ENCODE data around the gene LARGE1.
A peak's percentile ranks its signal among the peaks of the same experiment; 100 is the strongest.
"Not testable (repeated sequence)": the region's sequence is repeated elsewhere in the genome, so short reads cannot be mapped to it uniquely, and the experiment has no call there.

Gene LARGE1

GRCh38 chr22:33579448-33580093, 340.7 kb downstream of the LARGE1 start:
- peak; percentile 54 for DNase-seq

GRCh38 chr22:33578752-33579151, 341.5 kb downstream of the LARGE1 start:
- DNase-seq, result no peak

GRCh38 chr22:33577862-33578411, 342.3 kb downstream of the LARGE1 start:
- no peak for DNase-seq

- no peak for DNase-seq
Measured at GRCh38 chr22:33576205-33576604, 344.1 kb downstream of the LARGE1 start.

GRCh38 chr22:33575771-33576170, 344.5 kb downstream of the LARGE1 start:
- DNase-seq, result no peak

GRCh38 chr22:33575041-33575440, 345.2 kb downstream of the LARGE1 start:
- DNase-seq, result no peak

- no peak for DNase-seq
Measured at GRCh38 chr22:33573479-33573878, 346.8 kb downstream of the LARGE1 start.

- DNase-seq, result no peak
Measured at GRCh38 chr22:33572086-33572485, 348.2 kb downstream of the LARGE1 start.

- DNase-seq, result no peak
Measured at GRCh38 chr22:33570110-33570509, 350.2 kb downstream of the LARGE1 start.

GRCh38 chr22:33569559-33569958, 350.7 kb downstream of the LARGE1 start:
- DNase-seq, result no peak

GRCh38 chr22:33569018-33569417, 351.3 kb downstream of the LARGE1 start:
- DNase-seq, result no peak

- not testable (repeated sequence) for DNase-seq
Measured at GRCh38 chr22:33566495-33566894, 353.8 kb downstream of the LARGE1 start.

GRCh38 chr22:33565580-33565995, 354.7 kb downstream of the LARGE1 start:
- no peak for DNase-seq

- DNase-seq, result no peak
Measured at GRCh38 chr22:33564683-33565082, 355.6 kb downstream of the LARGE1 start.

- no peak for DNase-seq
Measured at GRCh38 chr22:33563220-33563964, 356.9 kb downstream of the LARGE1 start.

- no peak for DNase-seq
Measured at GRCh38 chr22:33562501-33562900, 357.8 kb downstream of the LARGE1 start.

GRCh38 chr22:33561149-33561807, 359.0 kb downstream of the LARGE1 start:
- DNase-seq, result no peak

GRCh38 chr22:33557836-33558235, 362.4 kb downstream of the LARGE1 start:
- DNase-seq, result no peak

GRCh38 chr22:33555814-33556522, 364.3 kb downstream of the LARGE1 start:
- no peak for DNase-seq

- no peak for DNase-seq
Measured at GRCh38 chr22:33553493-33553892, 366.8 kb downstream of the LARGE1 start.

- no peak for DNase-seq
Measured at GRCh38 chr22:33544707-33545106, 375.6 kb downstream of the LARGE1 start.

GRCh38 chr22:33542722-33543121, 377.6 kb downstream of the LARGE1 start:
- DNase-seq, result no peak

- DNase-seq, result no peak
Measured at GRCh38 chr22:33542153-33542552, 378.1 kb downstream of the LARGE1 start.

Data from NCI-H1436 (cell line).